Activated T-cell treated with anti-CD3 and anti-CD28 coated beads, Interleukin-2, amount 50 U/mL, for 72 hours (primary cell): ENCODE measurements around the gene MAP4K3. TPM values are rescaled to one million over a fixed set of nuclear protein-coding genes. Genes with fewer than 3 reads are reported as not detected.

ENCODE experiments used
- ATAC-seq, 2 donors: fragments of 150-1000 bp; cut with Tn5 transposase; replicated peaks in 1 of 2; 2 replicates each; pipeline ENCODE4 v1.10.0; 2021; ENCODE audit warnings: moderate library complexity in 2 of 2, mild to moderate bottlenecking in 1 of 2
- DNase-seq, 2 donors: peaks; one replicate each; pipeline ENCODE4 v3.0.0; 2021 to 2022; ENCODE audit warnings: mixed read lengths in 1 of 2
- H3K27ac Mint-ChIP-seq: one replicate; pipeline ENCODE4 v1.8.0; 2022; ENCODE audit warnings: mild to moderate bottlenecking, moderate library complexity, mixed read lengths
- H3K27me3 Mint-ChIP-seq: one replicate; pipeline ENCODE4 v1.8.0; 2022; ENCODE audit warnings: low read depth, mixed read lengths
- H3K36me3 Mint-ChIP-seq, 2 donors: one replicate each; pipeline ENCODE4 v1.8.0; 2022; ENCODE audit warnings: mixed read lengths in 2 of 2, mild to moderate bottlenecking in 1 of 2; ENCODE audit not compliant: insufficient read depth in 2 of 2
- H3K4me1 Mint-ChIP-seq: one replicate; pipeline ENCODE4 v1.8.0; 2022; ENCODE audit warnings: low read depth, mixed read lengths
- H3K4me3 Mint-ChIP-seq, 2 donors: one replicate each; pipeline ENCODE4 v1.8.0; 2022; ENCODE audit warnings: mild to moderate bottlenecking in 2 of 2, mixed read lengths in 2 of 2, moderate library complexity in 2 of 2
- H3K9me3 Mint-ChIP-seq, 2 donors: one replicate each; pipeline ENCODE4 v1.8.0; 2022; ENCODE audit warnings: mixed read lengths in 2 of 2
- total RNA-seq, 2 donors: library from RNA; stranded (reverse); gene quantifications; one replicate each; pipeline ENCODE4 v1.2.3, GENCODE V29; 2022

MAP4K3 gene
- 10 to 100 TPM; 14.6 to 17.1 TPM for total RNA-seq

- peak; percentile 84 to 85 for DNase-seq
- ATAC-seq, result peak; percentile 76 to 80
- Mint-ChIP-seq H3K27me3 (no peaks in the 10 kb centered on the region), H3K4me3 (peak within 1 kb of the TSS; percentile 95 to 99), H3K27ac (peak within 1 kb of the TSS; percentile 98), H3K36me3 (peaks cover 1% of the 10 kb centered on the region in 2 donors), H3K9me3 (no peaks in the 10 kb centered on the region), H3K4me1 (peaks cover 64% of the 10 kb centered on the region)
Observed at GRCh38 chr2:39436592-39437521, at the start of gene MAP4K3. Gene MAP4K3, minus strand, starts transcription at chr2:39437285. Its CDS starts 298 bp downstream, at chr2:39436987.

DNA sequence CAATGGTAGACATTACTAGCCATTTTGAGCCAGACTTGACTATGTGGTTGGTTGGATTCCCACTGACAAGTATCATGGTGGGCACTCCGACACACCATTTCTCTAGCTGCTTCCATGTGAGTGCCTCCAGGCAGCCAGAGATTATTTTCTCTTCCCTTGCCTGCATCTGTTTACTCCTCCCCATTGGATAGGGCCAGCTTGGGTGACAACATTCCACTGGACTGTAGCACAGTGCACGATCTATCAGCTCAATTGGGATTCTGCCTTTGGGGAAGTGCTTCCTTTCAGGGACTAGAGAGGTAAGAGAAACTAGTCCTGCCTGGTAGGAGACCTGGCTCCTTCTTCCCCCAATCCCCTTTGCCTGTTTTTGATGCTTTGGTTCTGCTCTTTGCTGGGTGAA is 49.0 kb upstream of the MAP4K3 start:
- Mint-ChIP-seq H3K27me3 (peaks cover 31% of the 10 kb centered on the region), H3K4me3 (no peak overlapping the region), H3K4me1 (peaks cover 5% of the 10 kb centered on the region), H3K27ac (no peak overlapping the region), H3K36me3 (peaks cover 0 to 2% of the 10 kb centered on the region in 2 donors), H3K9me3 (no peaks in the 10 kb centered on the region)
- DNase-seq (no peak), ATAC-seq (no peak)

DNA sequence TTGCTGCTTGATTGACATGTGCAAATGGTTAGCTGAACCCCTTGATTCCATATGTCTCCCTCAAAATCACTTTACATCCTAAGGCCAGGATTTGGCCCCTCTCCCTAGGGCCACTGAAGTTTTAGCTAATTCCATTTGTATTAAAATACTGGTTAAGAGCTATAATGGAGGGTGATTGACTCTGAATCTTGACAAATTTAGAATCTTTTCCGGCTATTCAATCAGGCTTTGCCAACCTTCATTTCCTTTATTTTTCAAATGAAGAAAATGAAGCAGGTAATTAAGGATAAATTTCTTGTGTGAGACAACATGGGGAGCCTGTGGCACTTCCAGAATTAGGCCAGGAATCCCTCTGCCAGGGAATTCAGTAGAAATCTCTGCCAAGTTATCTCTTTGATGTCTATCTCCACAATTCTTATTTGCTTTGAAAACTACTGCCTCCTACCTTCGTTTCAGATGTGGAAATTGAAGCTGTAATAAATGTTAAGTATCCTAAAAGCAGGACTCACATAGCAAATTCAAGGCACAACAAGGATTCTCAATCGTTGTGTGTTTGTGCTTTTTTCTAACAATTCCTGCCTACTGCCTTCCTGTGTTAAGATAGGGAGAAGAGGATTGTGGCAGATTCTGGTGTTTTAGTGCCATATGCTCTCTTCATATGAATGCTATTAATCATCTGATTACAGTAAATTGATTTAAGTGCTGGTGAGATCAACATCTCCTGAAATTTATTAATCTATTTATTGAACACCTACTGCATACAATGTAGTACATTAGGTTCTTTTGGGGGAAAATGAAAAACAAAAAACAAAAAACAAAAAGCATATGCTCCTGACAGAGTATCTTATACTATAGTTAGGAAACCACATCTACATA is 47.8 kb upstream of the MAP4K3 start:
- ATAC-seq (no peak), DNase-seq (no peak)
- no peaks in the 10 kb centered on the region for H3K9me3 Mint-ChIP-seq
- no peak overlapping the region for H3K4me3 Mint-ChIP-seq
- no peaks in the 10 kb centered on the region for H3K36me3 Mint-ChIP-seq
- H3K27ac Mint-ChIP-seq, result no peak overlapping the region
- H3K27me3 Mint-ChIP-seq, result peaks cover 31% of the 10 kb centered on the region
- peaks cover 5% of the 10 kb centered on the region for H3K4me1 Mint-ChIP-seq

- Mint-ChIP-seq H3K27me3 (peaks cover 30% of the 10 kb centered on the region), H3K4me1 (peaks cover 5% of the 10 kb centered on the region), H3K36me3 (no peaks in the 10 kb centered on the region), H3K4me3 (no peak overlapping the region), H3K27ac (no peak overlapping the region), H3K9me3 (no peaks in the 10 kb centered on the region)
- DNase-seq (no peak), ATAC-seq (no peak)
Observed at GRCh38 chr2:39484206-39484605, 47.1 kb upstream of the MAP4K3 start.

- Mint-ChIP-seq H3K27me3 (peaks cover 27% of the 10 kb centered on the region), H3K4me1 (peaks cover 12% of the 10 kb centered on the region), H3K9me3 (peaks cover 0 to 2% of the 10 kb centered on the region in 2 donors), H3K36me3 (peaks cover 0 to 2% of the 10 kb centered on the region in 2 donors), H3K4me3 (no peak overlapping the region), H3K27ac (no peak overlapping the region)
- no peak for ATAC-seq
- no peak for DNase-seq
Observed at GRCh38 chr2:39483534-39483933, 46.4 kb upstream of the MAP4K3 start.

DNA sequence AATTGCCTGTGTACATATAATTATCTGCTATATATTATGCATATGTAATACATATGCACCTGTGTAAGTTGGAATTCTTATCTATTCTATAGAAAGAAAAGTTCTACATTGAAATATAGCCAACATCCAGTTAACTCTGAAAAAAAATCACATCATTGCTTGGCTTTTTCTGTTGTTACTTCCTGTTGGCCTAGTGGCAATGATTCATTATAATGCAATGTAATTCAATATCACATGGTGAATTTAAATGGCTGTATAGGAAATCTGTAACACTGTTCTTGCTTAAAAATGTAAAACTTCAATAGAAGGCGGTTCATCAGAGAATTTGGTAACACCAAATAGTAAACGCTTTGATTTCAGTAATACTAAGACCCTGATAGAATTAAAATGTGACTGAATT is 44.5 kb upstream of the MAP4K3 start:
- ATAC-seq (no peak), DNase-seq (no peak)
- H3K4me3 Mint-ChIP-seq, result no peak overlapping the region
- no peak overlapping the region for H3K27ac Mint-ChIP-seq
- H3K9me3 Mint-ChIP-seq, result peaks cover 11 to 14% of the 10 kb centered on the region in 2 donors
- H3K27me3 Mint-ChIP-seq, result peaks cover 22% of the 10 kb centered on the region
- peaks cover 21% of the 10 kb centered on the region for H3K4me1 Mint-ChIP-seq
- H3K36me3 Mint-ChIP-seq, result peaks cover 13 to 18% of the 10 kb centered on the region in 2 donors

DNA sequence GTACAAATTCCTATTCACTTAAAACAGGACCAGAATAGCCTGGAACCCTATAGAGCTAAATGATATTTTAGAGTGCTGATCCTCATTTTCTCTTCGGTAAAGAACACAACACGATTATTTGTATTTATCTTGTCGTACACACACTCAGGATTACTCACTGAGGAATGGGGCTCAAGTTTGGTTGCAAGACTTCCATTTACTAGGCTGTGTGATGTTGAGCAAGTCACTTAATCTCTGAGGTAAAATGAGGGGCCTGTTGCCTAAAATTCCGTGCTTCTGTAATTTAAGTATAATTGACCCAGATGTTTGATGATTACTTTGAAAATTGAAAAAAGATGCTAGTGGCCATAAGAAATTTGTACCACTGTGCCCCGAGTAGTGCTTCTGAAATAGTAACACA is 42.6 kb upstream of the MAP4K3 start:
- ATAC-seq (no peak), DNase-seq (no peak)
- H3K36me3 Mint-ChIP-seq, result peaks cover 14 to 21% of the 10 kb centered on the region in 2 donors
- peaks cover 21% of the 10 kb centered on the region for H3K4me1 Mint-ChIP-seq
- H3K27me3 Mint-ChIP-seq, result peaks cover 6% of the 10 kb centered on the region
- no peak overlapping the region for H3K4me3 Mint-ChIP-seq
- H3K9me3 Mint-ChIP-seq, result peaks cover 11 to 15% of the 10 kb centered on the region in 2 donors
- H3K27ac Mint-ChIP-seq, result no peak overlapping the region

DNA sequence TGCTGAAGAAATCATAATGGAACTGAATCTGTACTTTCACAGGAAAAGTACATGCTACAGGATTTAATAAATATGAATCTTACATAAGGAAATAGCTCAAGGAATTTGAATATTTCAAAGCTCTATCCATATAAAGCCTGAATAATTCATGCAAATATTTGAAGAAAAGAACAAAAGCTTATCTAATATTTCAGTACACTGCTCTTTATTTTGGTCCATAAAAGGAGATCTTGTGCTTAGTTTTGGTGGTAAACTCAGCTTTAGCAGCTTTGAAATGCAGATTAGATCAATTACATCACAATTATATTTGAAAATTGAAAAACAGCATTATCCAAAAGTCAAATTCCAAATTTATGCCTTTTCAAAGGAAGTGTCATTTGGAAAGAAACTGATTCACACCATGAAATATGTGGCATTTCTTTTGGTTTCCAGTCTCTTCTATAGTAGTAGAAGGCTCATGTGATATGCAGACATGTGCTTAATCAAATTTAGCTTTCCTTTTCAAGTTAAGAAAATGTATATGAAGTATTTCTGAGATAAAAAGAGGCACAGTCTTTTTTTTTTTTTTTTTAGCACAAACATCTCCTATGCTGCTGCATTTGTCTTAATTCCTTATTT is 42.1 kb upstream of the MAP4K3 start:
- H3K4me3 Mint-ChIP-seq, result no peak overlapping the region
- peaks cover 11 to 15% of the 10 kb centered on the region in 2 donors for H3K9me3 Mint-ChIP-seq
- peaks cover 6% of the 10 kb centered on the region for H3K27me3 Mint-ChIP-seq
- H3K36me3 Mint-ChIP-seq, result peaks cover 16 to 21% of the 10 kb centered on the region in 2 donors
- no peak overlapping the region for H3K27ac Mint-ChIP-seq
- DNase-seq (no peak), ATAC-seq (no peak)
- peaks cover 21% of the 10 kb centered on the region for H3K4me1 Mint-ChIP-seq

DNA sequence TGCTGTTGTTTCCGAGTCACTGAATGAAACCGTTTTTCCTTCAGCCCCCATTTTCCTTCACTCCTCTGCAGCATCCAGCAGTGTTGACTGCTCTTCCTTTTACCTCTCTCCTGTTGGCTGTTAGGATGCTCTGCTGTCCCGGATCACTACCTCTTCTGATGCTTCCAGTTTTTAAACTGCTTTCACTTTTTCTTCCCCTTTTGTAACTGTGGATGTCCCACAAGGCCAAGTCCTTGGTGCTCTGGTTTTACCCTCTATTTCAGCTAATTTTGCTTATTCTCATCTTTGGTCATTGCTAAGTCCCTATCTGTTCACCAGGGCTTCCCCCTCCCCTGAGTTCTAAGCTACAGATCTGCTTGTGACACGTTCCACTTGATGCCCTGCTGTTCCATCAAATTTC is 39.4 kb upstream of the MAP4K3 start:
- ATAC-seq (no peak), DNase-seq (no peak)
- Mint-ChIP-seq H3K27me3 (no peaks in the 10 kb centered on the region), H3K36me3 (peaks cover 16 to 21% of the 10 kb centered on the region in 2 donors), H3K4me1 (peaks cover 17% of the 10 kb centered on the region), H3K9me3 (peaks cover 11 to 15% of the 10 kb centered on the region in 2 donors), H3K27ac (no peak overlapping the region), H3K4me3 (no peak overlapping the region)

- peaks cover 16 to 22% of the 10 kb centered on the region in 2 donors for H3K36me3 Mint-ChIP-seq
- peaks cover 32% of the 10 kb centered on the region for H3K4me1 Mint-ChIP-seq
- ATAC-seq (no peak), DNase-seq (no peak)
- H3K4me3 Mint-ChIP-seq, result no peak overlapping the region
- no peaks in the 10 kb centered on the region for H3K27me3 Mint-ChIP-seq
- no peak overlapping the region for H3K27ac Mint-ChIP-seq
- peaks cover 11 to 15% of the 10 kb centered on the region in 2 donors for H3K9me3 Mint-ChIP-seq
Observed at GRCh38 chr2:39475006-39475405, 37.9 kb upstream of the MAP4K3 start.

- H3K36me3 Mint-ChIP-seq, result peaks cover 2 to 3% of the 10 kb centered on the region in 2 donors
- peak overlapping the region in 1 of 2 donors; percentile 32 for H3K4me3 Mint-ChIP-seq
Observed at GRCh38 chr2:39470580-39470979, 33.5 kb upstream of the MAP4K3 start.

GRCh38 chr2:39469807-39470206 is 32.7 kb upstream of the MAP4K3 start:
- Mint-ChIP-seq H3K4me1 (peaks cover 53% of the 10 kb centered on the region), H3K27ac (no peak overlapping the region), H3K4me3 (peak overlapping the region in 1 of 2 donors; percentile 14), H3K27me3 (no peaks in the 10 kb centered on the region), H3K36me3 (peaks cover 1 to 2% of the 10 kb centered on the region in 2 donors), H3K9me3 (no peaks in the 10 kb centered on the region)
- peak; percentile 68 to 76 for ATAC-seq
- DNase-seq, result peak; percentile 9 to 37

More at GRCh38 chr2:39470580-39470979, 33.5 kb upstream of the MAP4K3 start:
- no peak overlapping the region for H3K27ac Mint-ChIP-seq
- H3K9me3 Mint-ChIP-seq, result no peaks in the 10 kb centered on the region
- H3K27me3 Mint-ChIP-seq, result no peaks in the 10 kb centered on the region
- no peak for ATAC-seq
- no peak for DNase-seq
- peaks cover 53% of the 10 kb centered on the region for H3K4me1 Mint-ChIP-seq
